NOMO-1 treated with DMSO at 0.1 percent for 48 hours (cell line): ENCODE results near the gene SMURF2.
"Not testable (repeated sequence)": the region's sequence is repeated elsewhere in the genome, so short reads cannot be mapped to it uniquely, and the experiment has no call there.

Experiments
- DNase-seq: peaks from one replicate; lab custom pipeline; 2025; ENCODE audit not compliant: unreplicated experiment; lab: John Stamatoyannopoulos, UW

Gene SMURF2

DNA sequence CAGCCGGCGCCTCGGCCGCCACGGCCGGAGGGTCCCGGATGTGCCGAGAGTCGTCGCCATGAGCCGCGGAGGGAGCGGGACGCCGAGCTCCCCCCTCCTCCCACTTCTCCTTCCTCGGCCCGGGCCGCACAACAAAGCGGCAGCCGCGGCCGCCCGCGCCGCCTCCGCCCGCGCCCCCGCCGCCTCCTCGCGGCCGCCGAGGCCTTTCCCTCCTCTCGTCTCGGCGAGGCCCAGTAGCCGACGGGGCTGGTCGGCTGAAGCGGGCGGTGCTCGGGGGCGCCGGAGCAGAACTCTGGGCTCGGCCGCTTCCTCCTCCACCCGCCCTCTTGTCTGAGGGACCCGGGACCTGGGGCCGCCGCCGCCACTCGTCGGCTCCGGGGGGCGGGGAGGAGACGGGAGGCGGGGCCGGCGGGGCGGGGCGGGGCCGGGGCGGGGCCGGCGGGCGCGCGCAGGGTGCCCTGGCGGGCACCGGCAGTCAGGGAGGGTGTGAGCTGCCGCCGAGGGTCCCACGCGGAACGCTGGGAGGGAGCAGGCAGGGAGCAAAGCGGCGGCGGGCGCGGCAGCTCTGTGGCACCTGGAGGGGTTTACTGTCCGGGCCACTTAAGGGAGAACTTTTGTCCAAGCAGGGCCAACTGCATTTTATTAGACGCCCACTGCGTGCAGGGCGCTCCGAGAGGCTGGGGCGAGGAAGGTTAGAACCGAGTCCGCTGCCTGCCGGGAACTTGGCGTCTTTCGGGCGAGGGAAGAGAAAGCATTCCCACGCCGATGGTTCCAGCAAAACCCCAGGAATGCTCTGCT, at the start of gene SMURF2:
SMURF2 (minus strand) TSS at position 332 of the 798 bp plus-strand sequence. CDS start 427 bp downstream, outside the sequence.
- peak; percentile 67 for DNase-seq

DNA sequence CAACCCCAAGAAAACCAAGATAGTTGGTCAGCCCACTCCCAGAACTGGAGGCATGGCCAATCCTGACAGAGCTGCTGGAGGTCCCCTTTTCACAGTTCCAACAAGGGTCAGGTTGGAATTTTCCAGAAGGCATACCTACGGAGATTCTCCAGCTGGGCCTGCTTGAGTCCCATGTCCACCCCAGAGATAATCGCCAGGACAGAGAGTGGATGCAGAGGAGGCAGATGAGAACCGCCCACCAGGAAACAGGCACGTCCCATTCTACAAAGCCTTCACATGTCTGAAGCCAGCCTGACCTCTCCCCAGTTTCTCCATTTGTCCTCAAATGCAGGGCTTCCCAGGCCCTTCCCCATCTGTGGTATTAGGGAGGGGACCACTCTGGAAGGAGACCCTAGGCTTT, 47.4 kb upstream of the SMURF2 start:
- DNase-seq: no peak

DNA sequence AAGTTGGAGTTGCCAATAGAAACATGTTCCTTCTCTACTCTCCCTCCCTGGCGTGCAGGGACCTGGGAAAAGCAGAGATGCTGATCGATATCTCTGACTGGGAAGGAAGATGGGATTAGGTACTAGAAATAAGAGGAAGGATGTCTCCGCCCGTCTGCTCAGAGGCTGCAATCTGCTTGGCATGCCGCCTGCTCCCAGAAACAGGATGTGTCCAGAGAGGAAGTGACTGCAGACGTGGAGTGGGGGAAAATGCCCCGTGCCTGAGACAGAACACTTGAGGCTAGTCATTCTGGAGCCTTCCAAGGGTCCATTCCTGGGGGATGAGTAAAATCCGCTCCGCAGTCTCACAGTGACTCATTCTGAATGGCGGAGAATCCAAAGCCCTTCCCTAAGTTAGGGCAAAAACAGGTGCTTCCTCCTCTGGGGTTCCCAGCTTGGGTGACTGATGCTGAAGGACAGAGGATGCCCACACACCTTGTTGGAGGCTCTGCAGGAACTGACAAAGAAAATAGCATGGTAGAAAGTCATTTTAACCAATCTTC, 45.0 kb upstream of the SMURF2 start:
- DNase-seq: peak; percentile 36

DNA sequence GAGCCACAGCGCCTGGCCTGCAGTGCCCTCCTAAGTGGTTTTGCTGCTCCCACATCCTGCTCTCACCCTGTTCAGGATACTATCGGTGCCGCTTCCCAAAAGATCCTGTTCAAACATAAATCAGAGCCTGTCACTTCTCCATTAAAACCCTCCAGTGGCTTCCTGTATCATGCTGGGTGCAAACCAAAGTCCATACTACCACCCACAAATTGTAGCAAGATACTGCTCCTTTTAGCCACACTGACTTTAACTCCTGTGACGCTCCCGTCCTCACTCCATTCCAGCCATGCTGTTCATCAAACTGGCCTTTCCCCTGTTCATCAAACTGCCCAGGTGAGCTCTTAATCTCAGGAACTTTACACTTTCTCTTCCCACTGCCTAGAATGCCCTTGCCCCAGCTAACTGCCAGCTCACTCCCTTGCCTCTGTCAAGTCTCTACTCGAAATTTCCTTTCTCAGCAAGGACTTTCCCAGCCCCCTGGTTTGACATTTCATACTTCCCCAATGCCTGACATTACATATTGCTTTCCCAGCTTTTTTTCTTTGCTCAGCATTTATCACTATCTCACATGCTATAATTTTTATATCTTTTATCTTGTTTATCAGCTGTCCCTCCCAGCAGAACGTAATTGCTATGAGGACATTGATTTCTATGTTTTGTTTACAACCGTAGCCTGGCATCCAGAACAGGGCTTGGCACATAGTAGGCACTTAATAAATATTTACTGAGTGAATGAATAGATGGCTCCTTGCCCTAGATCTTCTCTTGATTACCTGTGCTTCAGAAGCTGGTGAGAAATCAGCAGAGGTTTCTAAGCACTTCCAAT, 44.3 kb upstream of the SMURF2 start:
- no peak for DNase-seq

DNA sequence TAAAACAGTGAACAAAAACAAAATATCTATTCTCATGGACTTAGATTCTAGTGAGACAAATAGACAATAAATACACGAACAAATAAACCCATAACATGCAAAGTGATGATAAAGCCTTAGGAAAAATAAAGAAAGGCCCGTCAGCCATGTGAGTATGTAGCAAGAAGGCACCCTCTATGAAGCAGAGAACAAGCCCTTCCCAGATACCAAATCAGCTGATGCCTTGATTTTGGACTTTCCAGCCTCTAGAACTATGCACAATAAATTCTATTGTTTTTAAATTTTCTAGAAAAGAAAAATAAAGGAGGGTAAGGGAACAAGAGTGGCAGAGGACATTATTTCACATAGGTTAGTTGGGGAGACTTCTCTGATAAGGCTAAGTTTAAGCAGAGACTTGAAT, 40.7 kb upstream of the SMURF2 start:
- DNase-seq: no peak

DNA sequence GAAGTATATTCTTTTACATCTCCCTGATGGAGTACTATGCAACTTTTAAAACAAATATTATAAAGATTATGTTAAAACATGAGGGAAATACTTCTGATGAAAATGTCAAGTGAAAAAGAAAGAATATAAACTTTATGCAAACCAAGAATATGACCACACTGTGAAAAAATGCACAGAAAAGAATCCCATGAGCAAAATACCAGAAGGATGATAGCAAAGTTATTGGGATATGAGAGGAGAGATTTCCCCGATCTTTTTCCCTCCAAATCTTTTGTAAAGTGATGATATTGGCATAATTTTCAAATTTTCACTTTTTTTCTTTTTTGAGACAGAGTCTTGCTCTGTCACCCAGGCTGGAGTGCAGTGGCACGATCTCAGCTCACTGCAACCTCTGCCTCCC, 36.6 kb upstream of the SMURF2 start:
- no peak for DNase-seq

DNA sequence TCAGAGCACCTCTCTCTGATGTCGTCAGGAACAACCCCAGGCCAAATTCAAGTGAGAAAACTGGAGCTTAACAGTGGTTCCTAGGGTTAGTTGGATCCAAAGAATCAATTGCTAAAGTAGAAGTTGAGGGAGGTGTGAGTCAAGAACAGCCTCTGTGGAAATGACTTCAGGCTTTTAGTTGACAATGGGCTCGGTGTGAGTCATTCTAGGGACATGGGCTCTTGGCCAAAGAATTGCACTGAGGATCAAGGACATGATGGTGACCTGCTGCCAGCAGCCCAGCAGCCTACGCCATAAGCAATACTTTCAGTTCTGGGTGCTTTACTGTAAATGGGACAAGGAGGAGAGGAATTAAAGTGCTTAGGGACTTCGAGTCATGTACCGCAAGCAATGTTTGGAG, 32.1 kb upstream of the SMURF2 start:
- DNase-seq: no peak

DNA sequence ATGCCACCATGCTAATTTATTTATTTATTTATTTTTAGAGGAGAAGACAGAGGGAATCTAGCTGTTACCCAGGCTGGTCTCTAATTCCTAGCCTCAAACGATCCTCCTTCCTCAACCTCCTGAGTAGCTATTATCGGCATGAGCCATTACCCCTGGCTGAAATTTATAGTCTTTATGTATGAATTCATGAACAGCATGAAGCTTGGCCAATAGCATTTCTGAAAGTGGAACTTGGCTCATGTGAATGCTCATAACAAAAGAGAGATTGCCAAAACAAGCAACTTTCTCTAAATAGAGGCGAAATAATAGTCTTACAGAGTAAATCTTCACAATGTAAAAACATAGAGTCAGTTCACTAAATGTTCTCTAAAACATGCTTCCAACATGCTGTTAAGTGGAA, 30.1 kb upstream of the SMURF2 start:
- no peak for DNase-seq

DNA sequence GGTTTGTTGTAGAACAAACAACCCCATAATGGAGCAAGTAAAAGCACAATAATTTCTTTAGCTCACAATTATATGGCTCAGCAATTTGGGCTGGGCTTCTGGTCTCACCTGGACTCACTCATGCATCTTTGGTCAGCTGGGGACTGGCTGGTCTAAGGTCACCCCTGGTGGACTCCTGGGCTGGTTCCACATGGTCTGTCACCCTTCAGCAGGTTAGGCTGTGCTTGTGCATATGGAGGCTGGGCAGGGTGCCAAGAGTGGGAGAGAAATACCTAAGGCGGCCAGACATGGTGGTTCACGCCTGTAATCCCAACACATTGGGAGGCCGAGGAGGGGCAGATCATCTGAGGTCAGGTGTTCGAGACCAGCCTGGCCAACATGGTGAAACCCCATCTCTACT, 27.0 kb upstream of the SMURF2 start:
- no peak for DNase-seq

DNA sequence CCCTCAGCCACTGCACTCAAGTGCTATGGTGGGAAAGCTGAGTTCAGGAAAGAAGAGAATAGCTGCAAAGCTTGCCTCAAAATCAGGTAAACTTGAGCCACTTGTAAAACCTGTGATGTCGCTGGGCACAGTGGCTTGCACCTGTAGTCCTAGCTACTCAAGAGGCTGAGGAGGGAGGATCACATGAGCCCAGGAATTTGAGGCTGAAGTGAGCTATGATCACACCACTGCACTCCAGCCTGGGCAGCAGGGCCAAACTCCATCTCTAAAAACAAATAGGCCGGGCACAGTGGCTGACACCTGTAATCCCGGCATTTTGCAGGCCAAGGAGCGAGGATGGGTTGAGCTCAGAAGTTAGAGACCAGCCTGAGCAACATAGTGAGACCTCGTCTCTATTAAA, 26.4 kb upstream of the SMURF2 start:
- DNase-seq: no peak

DNA sequence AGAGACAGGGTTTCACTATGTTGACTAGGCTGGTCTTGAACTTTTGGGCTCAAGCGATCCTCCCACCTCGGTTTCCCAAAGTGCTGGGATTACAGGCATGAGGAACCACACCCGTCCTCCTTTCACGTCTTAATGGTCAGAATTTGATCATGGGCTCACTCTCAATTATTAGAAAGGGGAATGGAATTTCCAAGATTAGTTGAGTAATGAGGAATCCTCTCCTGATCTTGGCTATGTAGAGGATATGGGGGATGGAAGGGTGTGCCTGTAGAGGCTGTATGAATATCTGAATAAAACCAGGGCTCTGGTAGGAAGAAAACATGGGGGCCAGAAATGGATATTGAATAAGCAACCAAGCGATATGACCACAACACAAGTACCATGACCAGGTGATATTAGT, 25.9 kb upstream of the SMURF2 start:
- DNase-seq: no peak

DNA sequence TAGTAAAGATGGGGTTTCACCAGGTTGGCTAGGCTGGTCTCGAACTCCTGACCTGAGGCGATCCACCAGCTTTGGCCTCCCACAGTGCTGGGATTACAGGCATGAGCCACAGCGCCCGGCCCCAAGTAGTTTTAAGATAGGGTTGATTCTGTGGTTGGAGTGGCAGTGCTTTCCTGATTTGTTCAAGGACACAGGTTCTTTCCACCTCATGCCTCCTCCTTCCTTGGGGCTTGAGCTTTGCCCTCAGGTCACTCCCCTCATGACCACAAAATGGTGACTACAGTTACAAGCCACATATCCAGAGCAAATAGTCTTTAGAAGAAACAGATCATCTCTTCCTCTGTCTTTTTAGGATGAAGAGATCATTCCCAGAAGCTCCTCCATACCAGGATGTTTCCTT, 25.3 kb upstream of the SMURF2 start:
- DNase-seq: no peak

DNA sequence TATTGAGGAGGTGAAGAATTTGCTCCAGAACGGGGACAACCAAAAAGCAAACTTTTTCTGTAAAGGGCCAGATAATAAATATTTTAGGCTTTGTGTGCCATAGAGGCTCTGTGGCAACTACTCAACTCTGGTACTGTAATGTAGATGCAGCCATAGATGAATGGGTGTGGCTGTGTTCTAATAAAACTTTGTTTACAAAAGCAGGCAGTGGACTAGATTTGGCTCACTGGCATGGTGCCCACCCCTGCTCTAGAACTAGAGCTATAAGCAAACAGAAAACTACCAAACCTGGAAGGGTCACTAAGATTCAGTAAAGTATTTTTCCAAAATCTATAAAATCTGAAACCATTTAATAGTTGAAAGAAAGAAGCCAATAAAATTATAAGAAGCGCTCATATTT, 24.6 kb upstream of the SMURF2 start:
- DNase-seq: no peak

DNA sequence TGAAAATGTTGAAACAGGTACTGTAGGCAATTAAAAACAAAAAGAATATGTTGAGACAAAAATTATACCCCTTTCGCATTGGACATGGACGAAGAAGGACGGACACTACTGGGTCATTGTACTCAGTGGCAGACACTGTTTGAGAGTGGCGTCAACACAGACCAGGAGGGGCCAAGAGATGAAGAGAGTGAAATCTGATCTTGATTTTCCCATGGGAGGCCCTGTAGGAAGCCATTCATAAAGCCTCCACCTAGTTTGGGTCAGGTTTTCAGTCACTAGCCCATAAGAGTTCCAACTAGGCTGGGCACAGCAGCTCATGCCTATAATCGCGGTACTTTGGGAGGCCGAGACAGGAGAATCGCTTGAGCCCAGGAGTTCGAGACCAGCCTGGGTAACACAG, 23.6 kb upstream of the SMURF2 start:
- DNase-seq: no peak

DNA sequence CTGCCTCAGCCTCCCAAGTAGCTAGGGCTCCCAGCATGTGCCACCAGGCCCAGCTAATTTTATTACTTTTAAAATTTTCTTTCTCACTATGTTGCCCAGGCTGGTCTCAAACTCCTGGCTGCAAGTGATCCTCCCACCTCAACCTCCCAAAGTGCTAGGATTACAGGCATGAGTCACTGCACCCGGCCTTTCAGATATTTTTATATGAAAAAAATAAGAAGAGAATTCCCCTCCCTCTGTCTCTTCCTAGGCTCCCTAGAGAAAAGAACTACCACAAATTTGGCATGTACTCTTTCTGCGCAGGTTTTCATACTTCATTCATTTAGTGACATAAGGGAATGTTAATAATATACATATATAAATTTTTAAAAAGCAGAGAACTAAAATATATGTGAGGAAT, 21.7 kb upstream of the SMURF2 start:
- no peak for DNase-seq

DNA sequence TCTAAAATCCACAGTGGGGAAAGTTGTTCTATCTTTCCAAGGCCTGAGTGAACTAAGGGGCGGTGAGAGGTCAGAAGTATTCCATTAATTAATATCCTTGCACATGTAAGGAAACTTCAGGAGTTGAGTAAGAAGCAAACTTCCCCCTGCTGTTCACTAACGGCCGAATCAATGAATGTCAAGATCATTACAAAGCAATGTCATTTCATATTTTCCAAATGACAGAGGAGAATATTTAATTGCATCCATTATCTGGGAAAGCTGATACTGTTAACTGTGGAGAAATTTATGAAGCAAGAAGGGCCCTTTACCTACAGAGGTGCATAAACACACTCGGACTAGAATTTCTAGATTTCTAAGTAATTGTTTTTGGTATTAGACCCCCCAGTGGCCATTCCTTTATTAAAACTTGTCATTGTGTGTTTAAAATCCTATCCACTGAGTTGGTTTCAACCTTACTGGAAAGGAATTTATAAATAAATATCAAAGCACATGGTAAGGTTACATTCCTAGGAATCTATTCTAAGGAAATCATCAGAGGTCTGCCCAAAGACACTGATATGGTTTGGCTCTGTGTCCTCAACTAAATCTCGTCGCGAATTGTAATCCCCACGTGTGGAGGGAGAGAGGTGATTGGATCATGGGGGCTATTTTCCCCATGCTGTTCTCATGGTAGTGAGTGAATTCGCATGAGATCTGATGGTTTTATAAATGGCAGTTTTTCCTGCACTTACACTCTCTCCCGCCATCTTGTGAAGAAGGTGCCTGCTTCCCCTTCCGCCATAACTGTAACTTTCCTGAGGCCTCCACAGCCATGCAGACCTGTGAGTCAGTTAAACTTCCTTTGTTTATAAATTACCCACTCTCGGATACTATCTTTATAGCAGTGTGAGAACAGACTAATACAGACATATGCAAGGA, 20.4 kb upstream of the SMURF2 start:
- no peak for DNase-seq

DNA sequence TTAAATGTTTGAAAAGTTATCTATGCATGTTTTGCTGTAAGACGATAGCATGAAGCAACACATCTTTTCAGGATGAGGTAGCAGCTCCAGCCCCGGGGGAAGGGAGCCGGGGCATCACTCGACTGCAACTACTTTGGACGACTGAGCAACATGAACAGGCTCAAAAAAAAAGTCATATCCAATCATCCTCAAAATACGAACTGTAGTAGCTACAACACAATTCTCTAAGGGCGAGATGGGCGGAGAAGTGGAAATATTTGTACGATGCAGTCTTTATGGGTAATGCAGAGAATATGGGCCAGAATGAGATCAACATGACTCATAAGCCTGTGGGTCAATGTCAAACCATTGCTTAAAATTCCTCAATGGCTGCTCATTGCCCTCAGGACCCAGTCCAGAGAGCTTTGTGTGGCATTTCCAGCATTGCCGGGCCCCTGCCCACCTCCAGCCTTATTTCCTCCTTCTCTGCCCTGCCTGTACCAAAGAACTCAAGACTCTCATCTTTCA, 17.7 kb upstream of the SMURF2 start:
- no peak for DNase-seq

DNA sequence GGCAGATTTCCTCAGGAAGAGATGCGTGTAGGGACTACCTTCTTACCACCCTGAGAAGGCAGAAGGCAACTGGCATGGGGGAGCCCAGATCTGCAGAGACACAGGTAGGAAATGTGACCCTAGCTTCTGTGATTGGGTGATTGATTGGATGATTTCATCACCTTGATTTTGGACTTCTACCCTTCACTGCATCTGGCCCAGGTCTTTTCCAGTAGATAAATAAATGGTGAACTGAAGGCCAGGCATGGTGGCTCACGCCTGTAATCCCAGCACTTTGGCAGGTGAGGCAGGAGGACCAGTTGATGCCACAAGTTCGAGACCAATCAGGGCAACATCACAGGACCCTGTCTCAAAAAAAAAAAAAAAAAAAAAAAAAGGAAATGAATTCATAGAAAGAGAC, 14.7 kb upstream of the SMURF2 start:
- DNase-seq: no peak

DNA sequence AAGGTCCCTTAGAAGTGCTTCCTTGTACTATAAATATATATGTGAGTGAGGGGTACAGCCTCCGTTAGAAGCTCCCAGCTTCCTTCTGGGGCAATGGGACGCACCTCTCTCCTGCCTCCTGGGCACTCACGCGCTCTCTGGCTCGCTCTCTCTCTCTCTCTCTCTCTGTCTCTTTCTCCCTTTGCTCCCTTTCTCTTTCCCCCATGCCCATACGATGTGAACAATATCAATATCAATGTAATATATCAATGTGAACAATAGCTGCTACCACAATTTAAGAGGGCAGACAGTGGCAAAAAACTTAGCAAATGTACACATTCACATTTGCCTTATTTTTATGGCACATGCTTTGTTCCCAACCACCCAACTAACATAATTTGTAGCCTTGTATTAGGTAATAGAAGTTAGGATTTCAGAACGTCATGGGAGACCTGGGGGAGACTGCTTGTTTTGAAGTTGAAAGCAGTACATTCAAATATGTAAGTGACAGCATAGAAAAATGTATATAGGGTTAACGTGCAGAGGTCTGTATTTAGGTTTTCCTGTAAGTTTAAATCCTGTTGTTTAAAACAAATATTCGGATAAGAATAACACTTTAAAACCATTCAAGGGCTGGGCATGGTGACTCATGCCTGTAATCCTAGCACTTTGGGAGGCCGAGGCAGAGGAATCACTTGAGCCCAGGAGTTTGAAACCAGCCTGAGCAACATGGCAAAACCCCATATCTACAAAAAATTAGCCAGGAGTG, 8.9 kb upstream of the SMURF2 start:
- not testable (repeated sequence) for DNase-seq
